WTC11 (cell line): ENCODE results near the gene MEGF9. TPM values are rescaled to one million over a fixed set of nuclear protein-coding genes. Genes with fewer than 3 reads are reported as not detected.

Experiments used
- ATAC-seq: fragments of 200-7000 bp; cut with Tn5 transposase; 2 replicates; pipeline ENCODE4 v1.10.0; 2021; ENCODE audit warnings: mild to moderate bottlenecking, moderate library complexity
- CTCF ChIA-PET: fragments of 300-600 bp; sonication (Branson Sonifier 250); formaldehyde crosslinking; loops from one replicate; lab custom pipeline; 2021; ENCODE audit warnings: antibody characterized with exemption; lab: Charles Lee
- POLR2A ChIA-PET: fragments of 350-600 bp; sonication (Branson Sonifier 250); formaldehyde crosslinking; loops from one replicate; lab custom pipeline; 2021; ENCODE audit warnings: antibody characterized with exemption; lab: Charles Lee
- DNase-seq: peaks from one replicate; pipeline ENCODE4 v3.0.0; 2021; ENCODE audit warnings: low spot score
- H3K27ac Mint-ChIP-seq: 2 replicates; pipeline ENCODE4 v1.8.0; 2021; ENCODE audit warnings: mixed read lengths
- H3K27me3 Mint-ChIP-seq: 2 replicates; pipeline ENCODE4 v1.8.0; 2021; ENCODE audit warnings: low read depth, mild to moderate bottlenecking, moderate library complexity, mixed read lengths
- H3K36me3 Mint-ChIP-seq: 2 replicates; pipeline ENCODE4 v1.8.0; 2021; ENCODE audit warnings: mixed read lengths
- H3K4me1 Mint-ChIP-seq: 2 replicates; pipeline ENCODE4 v1.8.0; 2022; ENCODE audit warnings: mixed read lengths
- H3K4me3 Mint-ChIP-seq: 2 replicates; pipeline ENCODE4 v1.8.0; 2021; ENCODE audit warnings: mild to moderate bottlenecking, moderate library complexity, mixed read lengths
- H3K9me3 Mint-ChIP-seq: 2 replicates; pipeline ENCODE4 v1.8.0; 2021; ENCODE audit warnings: mixed read lengths
- AFF4 ChIP-seq: sonication (generic); formaldehyde crosslinking; IDR thresholded peaks from 2 replicates; pipeline ENCODE4 v1.8.1; 2023; ENCODE audit warnings: mild to moderate bottlenecking, missing genetic modification reagents, borderline replicate concordance
- ARID4B ChIP-seq: sonication (generic); formaldehyde crosslinking; IDR thresholded peaks from 2 replicates; pipeline ENCODE4 v1.8.0; 2023; ENCODE audit warnings: missing genetic modification reagents, mild to moderate bottlenecking, borderline replicate concordance
- ATF1 ChIP-seq: sonication (generic); formaldehyde crosslinking; IDR thresholded peaks from 2 replicates; pipeline ENCODE4 v1.8.1; 2023; ENCODE audit warnings: mild to moderate bottlenecking, moderate library complexity, missing genetic modification reagents
- ATF3 ChIP-seq: sonication (generic); formaldehyde crosslinking; conservative IDR thresholded peaks from 2 replicates; pipeline ENCODE4 v1.8.1; 2022; ENCODE audit warnings: mild to moderate bottlenecking, missing genetic modification reagents
- CBFB ChIP-seq: sonication (generic); formaldehyde crosslinking; IDR thresholded peaks from 2 replicates; pipeline ENCODE4 v1.8.1; 2022; ENCODE audit warnings: mild to moderate bottlenecking, low read depth, missing genetic modification reagents
- CREB1 ChIP-seq: sonication (generic); formaldehyde crosslinking; IDR thresholded peaks from 2 replicates; pipeline ENCODE4 v1.8.0; 2023; ENCODE audit warnings: mild to moderate bottlenecking, missing genetic modification reagents
- CREM ChIP-seq: sonication (generic); formaldehyde crosslinking; IDR thresholded peaks from 2 replicates; pipeline ENCODE4 v1.8.1; 2022; ENCODE audit warnings: mild to moderate bottlenecking, missing genetic modification reagents, moderate library complexity
- E2F1 ChIP-seq: sonication (generic); formaldehyde crosslinking; IDR thresholded peaks from 2 replicates; pipeline ENCODE4 v1.8.0; 2022; ENCODE audit warnings: mild to moderate bottlenecking, missing genetic modification reagents
- EMX1 ChIP-seq: fragments of 250-450 bp; sonication (Bioruptor Pico); IDR thresholded peaks from 2 replicates; pipeline ENCODE4 v1.8.0; 2021; ENCODE audit warnings: mild to moderate bottlenecking
- FOXJ3 ChIP-seq: sonication (generic); formaldehyde crosslinking; IDR thresholded peaks from 2 replicates; pipeline ENCODE4 v1.9.0; 2021; ENCODE audit warnings: missing genetic modification reagents, mild to moderate bottlenecking, borderline replicate concordance
- FOXP1 ChIP-seq: sonication (generic); formaldehyde crosslinking; IDR thresholded peaks from 2 replicates; pipeline ENCODE4 v1.8.0; 2022; ENCODE audit warnings: missing genetic modification reagents, mild to moderate bottlenecking, moderate library complexity, borderline replicate concordance
- GABPB1 ChIP-seq: sonication (generic); formaldehyde crosslinking; IDR thresholded peaks from 2 replicates; pipeline ENCODE4 v1.8.1; 2023; ENCODE audit warnings: mild to moderate bottlenecking, missing genetic modification reagents
- JAZF1 ChIP-seq: fragments of 250-450 bp; sonication (Bioruptor Pico); IDR thresholded peaks from 2 replicates; pipeline ENCODE4 v1.9.0; 2021; ENCODE audit warnings: moderate library complexity, mild to moderate bottlenecking, inconsistent platforms
- JUN ChIP-seq: sonication (generic); formaldehyde crosslinking; IDR thresholded peaks from 2 replicates; pipeline ENCODE4 v1.8.0; 2023; ENCODE audit warnings: mild to moderate bottlenecking, missing genetic modification reagents
- KAT7 ChIP-seq: sonication (generic); formaldehyde crosslinking; IDR thresholded peaks from 2 replicates; pipeline ENCODE4 v1.8.1; 2023; ENCODE audit warnings: missing genetic modification reagents, mild to moderate bottlenecking, borderline replicate concordance
- MAX ChIP-seq: sonication (generic); formaldehyde crosslinking; IDR thresholded peaks from 2 replicates; pipeline ENCODE4 v1.8.0; 2022; ENCODE audit warnings: mild to moderate bottlenecking, missing genetic modification reagents
- MXD4 ChIP-seq: fragments of 250-450 bp; sonication (Bioruptor Pico); IDR thresholded peaks from 2 replicates; pipeline ENCODE4 v1.8.0; 2021; ENCODE audit warnings: mild to moderate bottlenecking, moderate library complexity, borderline replicate concordance
- MYBL2 ChIP-seq: sonication (generic); formaldehyde crosslinking; IDR thresholded peaks from 2 replicates; pipeline ENCODE4 v1.8.1; 2023; ENCODE audit warnings: mild to moderate bottlenecking, moderate library complexity, missing genetic modification reagents
- PRRX2 ChIP-seq: fragments of 250-450 bp; sonication (Bioruptor Pico); IDR thresholded peaks from 2 replicates; pipeline ENCODE4 v1.8.0; 2021; ENCODE audit warnings: mild to moderate bottlenecking
- RELA ChIP-seq: sonication (generic); formaldehyde crosslinking; IDR thresholded peaks from 2 replicates; pipeline ENCODE4 v1.8.1; 2022; ENCODE audit warnings: missing genetic modification reagents, mild to moderate bottlenecking, borderline replicate concordance
- RORB ChIP-seq: fragments of 250-450 bp; sonication (Bioruptor Pico); IDR thresholded peaks from 2 replicates; pipeline ENCODE4 v1.9.0; 2021; ENCODE audit warnings: mild to moderate bottlenecking
- ZMAT4 ChIP-seq: fragments of 250-450 bp; sonication (Bioruptor Pico); IDR thresholded peaks from 2 replicates; pipeline ENCODE4 v1.9.0; 2021; ENCODE audit warnings: mild to moderate bottlenecking
- ZNF121 ChIP-seq: sonication (generic); formaldehyde crosslinking; IDR thresholded peaks from 2 replicates; pipeline ENCODE4 v1.8.0; 2023; ENCODE audit warnings: missing genetic modification reagents
- ZNF138 ChIP-seq: sonication (generic); formaldehyde crosslinking; conservative IDR thresholded peaks from 2 replicates; pipeline ENCODE4 v1.8.1; 2022; ENCODE audit warnings: mild to moderate bottlenecking, moderate library complexity, missing genetic modification reagents
- ZNF317 ChIP-seq: sonication (generic); formaldehyde crosslinking; IDR thresholded peaks from 2 replicates; pipeline ENCODE4 v1.8.1; 2023; ENCODE audit warnings: low read depth, mild to moderate bottlenecking, moderate library complexity, missing genetic modification reagents, borderline replicate concordance
- ZNF425 ChIP-seq: fragments of 250-450 bp; sonication (Bioruptor Pico); conservative IDR thresholded peaks from 2 replicates; pipeline ENCODE4 v1.9.0; 2021; ENCODE audit warnings: mild to moderate bottlenecking
- total RNA-seq: library from RNA; stranded (reverse); gene quantifications from 3 replicates; pipeline ENCODE4 v1.2.3, GENCODE V29; 2021

Gene MEGF9
- total RNA-seq, 1 experiment from 2014 or later, result 0.92 TPM

- no peak for TF ChIP-seq E2F1 (CRISPR knock-in tag)
- TF ChIP-seq ZNF138 (CRISPR knock-in tag), result no peak
- TF ChIP-seq JUN (CRISPR knock-in tag), result no peak
- no peak for TF ChIP-seq MYBL2 (CRISPR knock-in tag)
- TF ChIP-seq FOXP1, result no peak
- TF ChIP-seq FOXJ3 (CRISPR knock-in tag), result no peak
- TF ChIP-seq ZNF317 (CRISPR knock-in tag), result no peak
- TF ChIP-seq KAT7 (CRISPR knock-in tag), result no peak
- no peak for TF ChIP-seq PRRX2 (CRISPR knock-in tag)
- TF ChIP-seq RELA (CRISPR knock-in tag), result no peak
- TF ChIP-seq, all 79 proteins: peak for 0
Measured at GRCh38 chr9:120609636-120610035, 104.6 kb downstream of the MEGF9 start (continued).

GRCh38 chr9:120608421-120608820 lies 105.8 kb downstream of the MEGF9 start:
- DNase-seq (no peak), ATAC-seq (no peak)
- Mint-ChIP-seq H3K27ac (no peak overlapping the region), H3K9me3 (no peaks in the 10 kb centered on the region), H3K4me3 (no peak overlapping the region), H3K36me3 (no peaks in the 10 kb centered on the region), H3K27me3 (no peaks in the 10 kb centered on the region), H3K4me1 (no peaks in the 10 kb centered on the region)
- CTCF ChIA-PET, result no interaction called here
- POLR2A ChIA-PET, result no interaction called here
- TF ChIP-seq JAZF1 (CRISPR knock-in tag) (no peak), MAX (CRISPR knock-in tag) (no peak), ZNF425 (no peak), ZMAT4 (CRISPR knock-in tag) (no peak), ATF1 (no peak), CREM (no peak), GABPB1 (CRISPR knock-in tag) (no peak), CREB1 (CRISPR knock-in tag) (no peak), MXD4 (CRISPR knock-in tag) (no peak), AFF4 (CRISPR knock-in tag) (no peak), ATF3 (CRISPR knock-in tag) (no peak), EMX1 (CRISPR knock-in tag) (no peak), ARID4B (CRISPR knock-in tag) (no peak), JUN (CRISPR knock-in tag) (no peak), CBFB (CRISPR knock-in tag) (no peak), ZNF121 (CRISPR knock-in tag) (no peak), RORB (no peak), MYBL2 (CRISPR knock-in tag) (no peak)
